HG03565 (cell line): Measurements from ENCODE around the gene ASB8.
A peak's percentile ranks its signal among the peaks of the same experiment; 100 is the strongest.

ENCODE experiments used
- ATAC-seq: cut with Tn5 transposase; IDR thresholded peaks from one replicate; pipeline ENCODE4 v1.9.1; 2021; ENCODE audit warnings: mild to moderate bottlenecking, moderate library complexity; ENCODE audit not compliant: unreplicated experiment

ASB8 gene, protein sequence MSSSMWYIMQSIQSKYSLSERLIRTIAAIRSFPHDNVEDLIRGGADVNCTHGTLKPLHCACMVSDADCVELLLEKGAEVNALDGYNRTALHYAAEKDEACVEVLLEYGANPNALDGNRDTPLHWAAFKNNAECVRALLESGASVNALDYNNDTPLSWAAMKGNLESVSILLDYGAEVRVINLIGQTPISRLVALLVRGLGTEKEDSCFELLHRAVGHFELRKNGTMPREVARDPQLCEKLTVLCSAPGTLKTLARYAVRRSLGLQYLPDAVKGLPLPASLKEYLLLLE

DNA sequence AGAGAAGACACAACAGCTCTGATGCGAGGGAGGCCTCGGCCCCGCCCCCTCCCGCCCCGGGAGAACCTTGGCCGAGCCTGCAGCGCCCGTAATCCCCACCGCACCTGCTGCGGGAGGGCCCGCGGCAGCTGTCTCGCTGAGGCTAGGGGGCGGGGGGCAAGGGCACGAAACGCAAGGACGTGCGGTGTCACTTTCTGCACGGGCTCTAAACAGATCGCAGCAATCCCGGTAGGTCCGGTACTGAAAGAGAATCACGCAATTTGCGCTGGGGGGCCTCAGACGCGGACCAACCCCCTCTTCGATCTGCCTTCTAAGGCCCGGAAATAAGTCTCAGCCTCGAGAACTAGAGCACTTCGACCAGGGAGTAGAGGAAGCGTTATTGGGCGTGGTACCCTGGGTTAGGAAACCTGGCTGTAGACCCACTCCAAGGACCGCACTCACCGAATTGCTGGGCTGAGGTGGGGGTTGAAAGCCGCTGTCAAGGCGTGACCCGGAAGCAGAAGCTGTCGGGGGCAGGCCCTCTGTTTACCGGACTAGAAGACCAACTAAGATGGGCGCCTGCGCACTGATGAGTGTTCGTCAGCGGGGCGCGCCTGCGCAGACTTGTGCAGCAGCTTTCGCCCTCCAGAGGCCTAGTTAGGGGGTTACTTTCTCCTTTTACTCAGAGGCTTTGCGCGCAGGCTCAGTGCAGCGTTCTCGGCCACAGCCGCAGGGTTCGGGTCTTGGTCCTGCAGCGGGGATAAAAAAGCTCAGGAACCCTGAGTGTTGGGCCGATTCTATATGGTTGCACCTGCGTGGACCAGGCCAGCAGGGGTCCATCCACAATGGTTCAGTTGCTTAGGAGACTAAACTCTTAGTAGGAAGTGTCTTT, at the start of gene ASB8:
Gene ASB8, minus strand, starts transcription at position 498 of the 871 bp plus-strand sequence. CDS start 4,019 bp downstream, outside the sequence.
- peak; percentile 85 for ATAC-seq

DNA sequence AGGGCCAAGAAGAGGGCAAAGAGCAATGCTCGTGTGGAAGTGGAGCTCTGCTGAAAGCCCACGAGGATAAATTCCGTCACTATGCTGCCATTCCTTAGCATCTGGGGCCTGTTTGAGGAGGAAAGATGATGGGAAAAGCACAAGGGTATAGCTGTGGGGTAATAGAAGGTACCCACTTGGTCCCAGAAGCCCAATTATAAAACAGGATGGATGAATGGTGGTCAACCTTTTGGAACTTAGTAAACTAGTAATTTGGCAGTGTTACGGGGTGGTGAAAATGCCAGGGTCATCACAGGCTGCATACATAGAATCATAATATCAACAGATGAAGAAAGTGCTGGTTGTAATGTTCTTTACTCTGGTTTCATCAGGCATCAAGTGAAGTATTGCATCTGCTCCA, 45.9 kb upstream of the ASB8 start, which contains the start of gene OR10AD1:
Gene OR10AD1, minus strand, starts transcription at position 101 of the 400 bp plus-strand sequence. Its CDS starts 0 bp downstream, at position 101.
- ATAC-seq = no peak

DNA sequence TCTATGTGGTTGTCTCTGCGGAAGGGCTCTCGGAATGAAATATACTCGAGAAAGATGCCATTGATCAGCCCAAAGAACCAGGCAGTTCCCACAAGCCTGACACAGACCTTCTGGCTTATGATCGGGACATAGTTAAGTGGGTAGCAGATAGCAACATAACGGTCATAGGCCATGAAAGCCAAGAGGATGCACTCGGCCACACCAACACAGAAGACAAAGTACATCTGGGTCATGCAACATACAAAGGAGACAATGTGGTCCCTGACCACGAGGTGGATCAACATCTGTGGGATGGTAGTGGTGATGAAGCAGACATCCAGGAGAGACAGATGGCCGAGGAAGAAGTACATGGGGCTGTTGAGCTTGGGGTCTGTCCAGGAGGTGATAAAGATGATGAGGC, 45.5 kb upstream of the ASB8 start:
- ATAC-seq = no peak

DNA sequence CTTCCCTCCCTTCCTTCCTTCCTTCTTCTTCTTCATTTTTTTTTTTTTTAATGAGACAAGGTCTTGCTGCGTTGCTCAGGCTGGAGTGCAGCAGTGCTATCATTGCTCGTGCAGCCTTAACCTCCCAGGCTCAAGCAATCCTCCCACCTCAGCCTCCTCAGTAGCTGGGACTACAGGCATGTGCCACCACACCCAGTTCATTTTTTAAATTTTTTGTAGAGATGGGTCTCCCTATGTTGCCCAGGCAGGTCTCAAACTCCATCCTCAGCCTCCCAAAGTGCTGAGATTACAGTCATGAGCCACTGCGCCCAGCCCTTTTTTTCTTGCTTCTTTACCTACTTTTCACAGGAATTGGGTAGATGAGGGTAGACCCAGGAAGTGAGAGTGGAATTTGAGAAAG, 44.2 kb upstream of the ASB8 start:
- ATAC-seq = no peak

DNA sequence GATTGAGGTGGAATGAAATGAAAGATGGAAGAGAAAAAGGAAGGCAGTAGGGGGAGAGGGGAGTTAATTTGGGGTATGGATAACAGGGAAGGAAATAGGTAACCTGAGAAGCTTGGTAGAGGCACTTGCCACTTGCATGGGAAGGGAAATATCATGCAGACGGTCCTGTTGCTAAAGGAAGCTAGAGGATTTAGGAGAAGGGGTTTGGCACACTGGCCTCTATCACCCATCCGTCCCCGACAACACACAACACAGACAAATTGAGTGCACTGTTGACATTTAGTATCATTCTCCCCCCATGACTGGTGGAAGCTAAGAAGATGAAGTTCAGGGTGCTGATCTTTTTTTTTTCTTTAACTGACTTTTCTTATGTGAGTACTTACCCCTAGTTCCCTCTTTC, 43.8 kb upstream of the ASB8 start:
- ATAC-seq = no peak

DNA sequence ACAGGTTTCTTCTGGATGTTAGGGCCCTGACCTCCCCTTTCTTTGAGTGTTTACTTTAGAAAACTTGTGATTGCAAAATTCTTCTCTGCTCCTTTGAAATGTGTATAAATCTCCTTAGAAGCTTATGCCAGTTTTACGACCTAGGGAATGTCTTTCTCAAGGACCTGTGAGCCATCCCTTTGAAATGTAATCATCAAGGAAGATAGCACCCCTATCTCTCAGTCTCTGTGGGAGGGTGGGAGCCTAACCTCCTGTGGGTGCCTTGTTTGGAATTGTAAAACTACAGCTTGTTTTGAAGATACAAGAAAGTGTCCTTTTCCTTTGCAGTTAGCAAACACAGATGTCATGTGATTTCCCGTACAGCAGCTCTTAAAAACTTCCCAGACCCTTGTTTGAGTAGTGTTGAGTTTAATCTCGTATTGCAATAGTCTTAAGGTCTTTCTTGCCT, 42.5 kb upstream of the ASB8 start:
- no peak for ATAC-seq

DNA sequence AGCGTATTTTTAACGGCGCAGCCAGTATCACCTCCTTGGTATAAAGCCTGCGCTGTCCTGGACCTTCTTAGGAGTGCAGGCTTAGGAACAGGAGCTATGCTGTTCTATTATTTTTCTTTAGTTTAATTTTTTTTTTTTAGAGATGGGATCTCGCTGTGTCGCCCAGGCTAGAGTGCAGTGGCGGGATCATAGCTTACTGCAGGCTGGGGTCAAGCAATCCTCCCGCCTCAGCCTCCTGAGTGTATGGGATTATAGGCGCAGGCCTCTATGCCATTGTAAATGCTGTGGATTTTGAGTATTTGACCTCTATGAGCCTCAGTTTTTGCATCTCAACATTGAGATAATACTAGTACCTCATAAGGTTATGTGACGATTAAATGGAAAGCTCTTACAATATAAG, 41.7 kb upstream of the ASB8 start:
- ATAC-seq = no peak

DNA sequence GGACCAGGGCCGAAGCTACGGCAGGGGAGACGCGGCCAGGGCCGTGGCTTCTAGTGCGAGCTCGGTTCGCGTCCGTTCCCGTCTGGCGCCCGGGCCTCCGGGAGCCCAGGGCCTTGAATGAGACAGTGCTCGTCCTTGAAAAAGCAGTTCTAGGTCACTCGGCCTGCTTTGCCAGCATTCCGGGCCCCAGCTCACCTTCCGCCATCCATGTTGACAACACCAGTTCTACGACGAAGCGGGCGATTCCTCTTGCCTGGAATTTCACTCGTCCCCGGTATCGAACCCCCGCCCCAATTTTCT, 41.3 kb upstream of the ASB8 start:
- ATAC-seq = no peak

DNA sequence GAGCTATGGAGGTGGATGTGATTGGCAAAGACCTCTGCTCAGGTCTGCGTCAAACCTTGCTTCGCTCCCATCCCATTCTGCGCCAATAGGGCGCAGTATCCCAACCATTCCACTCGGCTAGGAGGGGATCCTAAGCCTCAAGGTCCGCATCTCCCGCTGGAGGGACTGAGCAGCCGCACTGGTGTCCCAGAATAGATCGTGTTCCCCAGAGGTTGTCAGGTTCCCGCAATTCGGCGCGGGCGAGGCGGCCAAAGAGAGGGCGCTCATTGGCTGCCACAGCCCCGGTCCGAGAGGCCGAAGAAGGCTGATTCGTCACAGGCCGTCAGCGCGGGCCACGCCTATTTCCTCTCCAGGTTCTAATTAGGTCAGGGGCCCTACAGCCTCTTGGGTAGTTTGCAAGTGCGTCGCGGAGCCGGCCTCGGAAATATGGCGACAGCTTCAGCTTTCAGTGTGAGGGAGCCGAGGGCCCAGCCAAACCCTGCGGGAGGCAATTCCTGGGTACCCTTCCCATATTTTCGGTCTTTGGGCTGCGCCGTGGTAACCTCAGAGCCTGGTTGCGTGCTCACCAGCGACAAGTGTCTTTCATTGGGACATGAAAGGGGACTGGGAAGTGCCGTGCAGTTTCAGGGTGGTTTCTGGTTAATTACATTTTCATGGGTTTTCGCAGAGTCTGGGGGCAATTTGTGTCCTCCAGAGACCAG, 40.8 kb upstream of the ASB8 start:
- ATAC-seq = peak; percentile 99

DNA sequence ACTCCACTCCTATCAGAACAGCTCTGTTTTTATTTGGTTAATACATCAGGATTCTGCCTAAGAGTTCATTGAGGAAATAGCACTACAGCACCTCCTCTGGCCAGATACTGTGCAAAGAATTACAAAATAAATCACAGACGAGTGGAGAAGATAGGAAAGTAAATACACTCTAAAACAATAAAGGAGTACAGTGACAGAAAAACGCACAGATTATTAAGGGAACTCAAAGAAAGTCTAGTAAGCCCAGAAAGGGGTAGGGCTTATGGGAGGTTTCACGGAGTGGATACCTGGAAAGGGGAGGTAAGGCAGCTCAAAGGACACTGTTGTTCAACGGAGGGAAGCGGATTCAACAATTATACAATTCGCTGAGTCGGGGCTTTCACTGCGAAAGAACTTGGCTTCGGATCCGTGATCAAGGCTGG, 40.2 kb upstream of the ASB8 start:
- ATAC-seq = no peak

DNA sequence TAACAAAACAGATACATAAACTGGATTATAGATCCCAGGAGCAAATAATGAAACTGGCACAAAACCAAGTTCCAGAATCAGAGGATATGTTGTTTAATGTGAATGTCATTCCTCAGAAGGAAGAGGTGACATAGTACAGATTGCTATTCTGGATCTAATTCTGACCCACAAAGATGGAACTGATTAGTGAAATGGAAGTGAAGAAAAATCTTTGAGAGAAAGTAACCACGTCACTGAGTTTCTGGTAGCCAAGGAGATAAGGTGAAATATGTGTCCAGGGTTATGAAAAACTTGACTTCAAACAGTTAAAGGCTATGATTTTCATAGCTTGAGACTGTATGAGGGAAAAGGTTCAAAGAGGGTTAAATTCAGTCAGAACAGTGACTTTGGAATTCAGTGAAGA, 37.5 kb upstream of the ASB8 start:
- no peak for ATAC-seq

DNA sequence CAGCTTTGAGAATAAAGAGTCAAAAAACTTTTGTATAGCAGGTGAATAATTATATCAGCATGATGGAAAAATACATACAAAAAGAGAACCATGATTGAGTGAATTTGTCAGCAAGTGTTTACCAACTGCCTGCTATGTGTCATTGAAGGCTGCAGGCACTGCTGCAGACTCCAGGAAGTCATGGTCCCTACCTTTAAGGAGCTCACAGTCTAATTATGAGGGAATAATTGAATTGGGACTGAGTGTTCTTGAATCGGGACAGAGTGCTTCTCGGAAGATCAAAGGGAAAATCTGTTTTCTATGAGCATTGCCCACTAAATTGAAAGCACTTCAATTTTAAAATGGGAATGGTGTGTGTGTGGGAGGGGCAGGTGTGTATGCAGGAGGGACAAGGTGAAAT, 36.3 kb upstream of the ASB8 start:
- ATAC-seq = no peak

DNA sequence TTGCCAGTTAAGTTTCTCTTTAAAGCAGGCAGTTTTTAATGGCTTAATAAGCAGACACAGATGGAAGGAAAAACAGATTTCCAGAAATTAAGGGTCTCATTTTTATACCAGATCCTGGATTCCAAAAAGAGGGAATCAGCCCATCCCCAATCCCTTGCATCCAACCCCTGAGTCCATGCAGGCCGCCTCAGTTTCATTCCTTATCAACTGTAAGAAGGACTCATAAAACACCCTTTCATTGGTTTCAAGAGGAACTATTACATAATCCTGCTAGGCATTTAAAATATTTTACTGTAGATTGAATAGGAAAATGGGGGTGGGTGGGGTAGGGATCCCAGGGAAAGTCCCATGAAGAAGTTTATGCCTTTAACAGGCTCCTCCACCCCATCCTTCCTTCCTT, 35.5 kb upstream of the ASB8 start:
- ATAC-seq = no peak

DNA sequence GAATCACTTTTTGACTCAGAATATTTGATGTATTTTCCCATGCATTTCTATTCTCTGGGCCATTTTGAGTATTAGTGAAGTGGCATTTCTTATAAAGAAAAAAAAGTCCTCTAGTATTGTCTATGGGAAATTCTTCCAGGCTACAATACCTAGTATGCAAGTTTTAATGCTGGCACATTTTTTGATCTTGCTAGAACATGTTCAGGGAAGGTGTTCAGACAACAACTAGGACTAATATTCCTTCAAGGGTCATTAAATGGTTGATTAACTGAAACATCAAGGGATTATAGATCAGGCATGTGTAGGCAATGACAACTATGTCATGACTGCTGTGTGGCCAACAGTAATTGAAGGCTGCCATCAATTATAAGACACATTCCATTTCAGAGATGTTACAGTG, 33.8 kb upstream of the ASB8 start:
- ATAC-seq = no peak

DNA sequence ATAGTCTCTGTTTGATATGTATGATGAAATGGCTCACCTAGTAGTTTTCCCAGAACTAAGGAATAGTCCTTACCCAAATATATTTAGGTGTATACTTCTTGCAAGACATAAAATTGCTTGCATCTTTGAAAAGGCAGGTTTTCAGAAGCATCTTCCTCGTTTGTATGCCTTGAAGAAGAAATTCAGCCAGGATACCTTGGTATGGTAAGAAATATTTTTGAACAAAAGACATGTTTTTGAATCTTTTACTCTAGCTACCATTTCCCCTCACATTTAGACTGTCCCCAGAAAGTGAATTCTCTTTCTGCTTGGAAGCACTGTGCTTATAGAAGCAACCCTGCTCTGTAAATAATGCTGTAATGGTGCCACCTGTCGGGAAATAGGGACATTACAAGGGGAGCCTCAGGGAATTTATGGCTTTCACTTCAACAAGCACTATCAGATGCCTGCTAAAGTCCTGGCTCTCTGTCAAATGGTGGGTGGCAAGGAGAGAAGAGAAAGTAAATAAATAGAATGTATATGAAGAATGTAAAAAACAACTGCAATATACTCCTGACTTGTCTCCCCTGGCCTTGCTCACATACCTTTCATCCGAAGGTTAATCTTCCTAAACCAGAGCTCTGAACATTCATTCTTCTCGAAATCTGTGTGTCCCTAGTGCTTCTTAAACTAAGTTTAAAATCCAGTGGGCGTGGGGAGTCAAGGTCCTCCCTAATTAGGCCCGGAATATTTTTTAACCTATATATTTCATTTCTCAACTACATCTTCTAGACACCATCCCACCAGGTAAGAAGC, 32.2 kb upstream of the ASB8 start:
- ATAC-seq = no peak

DNA sequence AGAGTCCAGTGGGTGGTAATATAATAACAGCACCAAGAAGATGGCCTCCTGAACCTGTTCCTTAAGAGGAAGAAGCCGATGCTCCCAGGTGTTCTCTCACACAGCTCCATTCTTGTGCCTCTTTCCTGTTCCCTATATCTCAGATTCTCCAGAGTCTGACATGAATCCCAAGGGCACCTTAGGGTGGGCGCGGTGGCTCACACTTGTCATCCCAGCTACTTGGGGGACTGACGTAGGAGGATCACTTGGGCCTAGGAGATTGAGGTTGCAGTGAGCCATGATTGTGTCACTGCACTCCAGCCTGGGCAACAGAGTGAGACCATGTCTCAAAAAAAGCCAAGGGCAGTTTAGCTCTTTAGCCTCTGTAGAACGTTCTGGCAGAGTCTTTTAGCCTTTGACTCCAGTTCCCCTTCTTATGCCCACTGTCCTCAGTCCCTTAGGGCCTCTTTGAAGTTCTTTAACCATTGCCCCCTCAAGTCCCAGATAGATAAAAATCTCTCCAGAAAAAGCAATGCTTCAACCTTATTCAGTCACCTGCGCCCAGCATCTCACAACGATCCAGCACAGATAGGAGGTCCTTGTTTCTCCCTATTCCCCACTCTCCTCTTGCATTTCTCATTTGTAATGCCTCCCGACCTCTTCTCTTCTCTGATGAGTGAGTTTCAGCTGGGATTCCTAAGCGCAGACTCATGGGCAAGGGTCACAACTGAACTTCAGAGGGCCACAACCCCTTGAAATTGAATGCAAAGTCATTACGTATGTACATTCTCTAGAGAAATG, 30.8 kb upstream of the ASB8 start:
- ATAC-seq = no peak

DNA sequence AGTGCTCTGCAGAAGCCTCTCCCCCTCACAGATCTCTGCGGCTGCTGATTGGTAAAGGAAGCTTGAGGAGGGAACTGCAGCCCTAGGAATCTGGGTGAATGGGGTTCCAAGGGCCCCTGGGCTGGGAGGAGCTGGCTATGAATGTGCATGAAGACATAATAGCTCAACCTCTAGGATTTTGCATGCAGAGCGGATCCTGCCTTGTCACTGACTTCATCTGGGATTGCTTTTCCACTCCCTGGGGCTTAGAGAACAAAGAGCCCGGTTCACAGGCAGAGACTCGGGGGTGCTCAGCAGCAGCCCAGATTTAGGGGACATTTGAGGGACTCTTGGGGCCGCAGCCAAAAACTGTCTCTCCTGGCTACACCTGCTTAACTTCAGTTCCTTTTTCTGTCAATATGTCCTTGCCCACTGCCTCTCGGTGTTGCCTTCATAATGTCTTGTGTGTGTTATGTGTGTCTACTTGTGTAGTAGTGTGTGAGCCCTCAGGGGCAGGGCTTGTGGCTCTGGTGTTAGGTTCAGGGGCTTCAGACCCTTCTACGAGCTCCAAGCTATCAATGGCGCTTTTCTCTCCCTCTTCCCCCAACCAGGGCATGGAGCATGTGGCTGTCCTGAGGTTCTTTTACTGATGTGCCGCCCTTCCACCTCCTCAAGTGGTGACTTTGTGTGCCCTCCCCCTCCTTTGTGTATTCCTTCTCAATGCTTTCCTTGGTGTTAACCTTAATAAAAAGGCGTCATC, 28.0 kb upstream of the ASB8 start:
- no peak for ATAC-seq

DNA sequence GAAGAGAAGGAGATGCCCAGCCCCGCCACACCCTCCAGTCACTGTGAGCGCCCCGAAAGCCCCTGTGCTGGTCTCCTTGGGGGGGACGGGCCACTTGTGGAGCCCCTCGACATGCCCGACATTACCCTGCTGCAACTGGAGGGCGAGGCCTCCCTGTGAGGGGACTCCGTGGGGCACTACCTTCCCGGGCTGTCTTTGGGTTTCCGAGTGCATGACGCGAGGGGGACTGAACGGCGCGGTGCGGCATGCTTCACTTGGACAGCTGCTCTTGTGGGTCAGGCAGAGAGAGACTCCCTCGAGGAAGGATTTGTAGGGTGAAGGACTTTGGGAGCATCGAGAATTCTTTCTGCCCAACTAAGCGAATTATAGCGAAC, 27.2 kb upstream of the ASB8 start:
- no peak for ATAC-seq

DNA sequence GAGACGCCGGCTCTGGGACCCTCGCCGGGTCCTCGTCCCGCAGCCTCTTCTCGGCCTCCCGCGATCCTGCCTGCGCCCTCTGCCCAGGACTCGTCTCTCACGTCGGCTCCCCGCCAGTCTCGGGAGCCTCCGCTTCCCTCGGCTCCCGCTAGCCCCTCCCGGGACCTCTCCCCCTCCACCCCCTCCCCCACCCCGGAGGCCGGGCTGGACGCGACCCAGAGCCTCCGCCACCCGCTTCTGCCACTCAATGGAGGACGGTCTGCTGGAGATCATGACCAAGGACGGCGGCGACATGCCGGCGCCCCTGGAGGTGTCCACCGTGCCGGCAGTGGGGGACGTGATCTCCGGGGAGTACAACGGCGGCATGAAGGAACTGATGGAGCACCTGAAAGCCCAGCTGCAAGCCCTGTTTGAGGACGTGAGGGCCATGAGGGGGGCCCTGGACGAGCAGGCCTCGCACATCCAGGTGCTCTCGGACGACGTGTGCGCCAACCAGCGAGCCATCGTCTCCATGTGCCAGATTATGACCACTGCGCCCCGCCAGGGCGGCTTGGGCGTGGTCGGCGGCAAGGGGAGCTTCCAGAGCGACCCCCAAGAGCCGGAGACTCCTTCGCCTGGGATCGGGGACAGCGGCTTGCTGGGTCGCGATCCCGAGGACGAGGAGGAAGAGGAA, 26.7 kb upstream of the ASB8 start:
- no peak for ATAC-seq
